ENCODE measurements around the gene GGT7.

- no peak for TF ChIP-seq CTCF (IDR thresholded peaks at IDR 0.05)
- no peak for TF ChIP-seq POLR2A (IDR thresholded peaks at IDR 0.05)
Measured at GRCh38 chr20:34850969-34851368, 21.7 kb downstream of the GGT7 start.
